H1 (cell line): Measurements from ENCODE around the gene PRSS8. TPM values are rescaled to one million over a fixed set of nuclear protein-coding genes. Genes with fewer than 3 reads are reported as not detected.

Source experiments
- ASH2L ChIP-seq: fragments of 200-600, 300-600 bp; sonication (generic); IDR thresholded peaks from one replicate; pipeline ENCODE4 v1.7.1; 2017; ENCODE audit warnings: low read length
- CBX5 ChIP-seq: fragments of 300-800, 300-1000 bp; sonication (generic); IDR thresholded peaks from 2 replicates; pipeline ENCODE4 v1.7.1; 2016; ENCODE audit warnings: antibody characterized with exemption, low read length, low read depth
- CHD1 ChIP-seq: IDR thresholded peaks from 2 replicates; pipeline ENCODE4 v1.6.1; 2012; ENCODE audit warnings: low read depth, low read length, improper control_type of control experiment
- CHD2 ChIP-seq: IDR thresholded peaks from 2 replicates; pipeline ENCODE4 v1.6.1; 2012; ENCODE audit warnings: low read length, improper control_type of control experiment
- CTCF ChIP-seq, 3 experiments: IDR thresholded peaks; 1 replicate in 2 of 3; 2 replicates in 1 of 3; pipeline versions ENCODE4 v1.5.1 to v1.6.1; 2011; ENCODE audit warnings: low read length in 3 of 3, mild to moderate bottlenecking in 3 of 3, inconsistent platforms in 2 of 3, low read depth in 1 of 3, moderate library complexity in 1 of 3; ENCODE audit not compliant: insufficient read depth in 1 of 3; ENCODE audit errors: control extremely low read depth in 1 of 3
- E2F6 ChIP-seq: IDR thresholded peaks from 2 replicates; pipeline ENCODE4 v1.6.1; 2012; ENCODE audit warnings: inconsistent platforms
- HDAC6 ChIP-seq: IDR thresholded peaks from one replicate; pipeline ENCODE4 v1.7.1; 2012; ENCODE audit warnings: low read depth, mild to moderate bottlenecking, inconsistent platforms, low read length, moderate library complexity
- KDM1A ChIP-seq: fragments of 200-600, 300-600 bp; sonication (generic); IDR thresholded peaks from 2 replicates; pipeline ENCODE4 v1.7.1; 2016; ENCODE audit warnings: mild to moderate bottlenecking, low read length, borderline replicate concordance
- KDM4A ChIP-seq: IDR thresholded peaks from one replicate; pipeline ENCODE4 v1.7.1; 2012; ENCODE audit warnings: low read depth, mild to moderate bottlenecking, moderate library complexity, low read length, inconsistent platforms; ENCODE audit not compliant: severe bottlenecking
- MAFK ChIP-seq: IDR thresholded peaks from 2 replicates; pipeline ENCODE4 v1.6.1; 2012; ENCODE audit warnings: low read depth, mild to moderate bottlenecking, improper control_type of control experiment, low read length
- NRF1 ChIP-seq: IDR thresholded peaks from 2 replicates; pipeline ENCODE4 v1.6.1; 2011; ENCODE audit warnings: mild to moderate bottlenecking, low read depth, low read length, improper control_type of control experiment
- POLR2A ChIP-seq, 2 experiments: IDR thresholded peaks; 1 replicate in 1 of 2; 2 replicates in 1 of 2; pipeline ENCODE4 v1.6.1; 2011; ENCODE audit warnings: low read depth in 2 of 2, low read length in 2 of 2, mild to moderate bottlenecking in 2 of 2; ENCODE audit errors: control extremely low read depth in 1 of 2
- RNF2 ChIP-seq: fragments of 200-900, 300-1000 bp; sonication (generic); IDR thresholded peaks from 2 replicates; pipeline ENCODE4 v1.7.1; 2016; ENCODE audit warnings: borderline replicate concordance, low read depth, mild to moderate bottlenecking, antibody characterized with exemption, low read length; ENCODE audit not compliant: poor library complexity, severe bottlenecking; ENCODE audit errors: missing control alignments
- SIN3A ChIP-seq, 2 experiments: IDR thresholded peaks in 1 of 2; conservative IDR thresholded peaks in 1 of 2; 2 replicates each; pipeline ENCODE4 v1.6.1; 2011 to 2012; ENCODE audit warnings: low read length in 2 of 2, improper control_type of control experiment in 1 of 2, low read depth in 1 of 2, mild to moderate bottlenecking in 1 of 2
- SP1 ChIP-seq: IDR thresholded peaks from 2 replicates; pipeline ENCODE4 v1.6.1; 2011; ENCODE audit warnings: low read depth, low read length
- SP2 ChIP-seq: IDR thresholded peaks from 2 replicates; pipeline ENCODE4 v1.6.1; 2012; ENCODE audit warnings: mild to moderate bottlenecking, low read length, inconsistent platforms
- SUZ12 ChIP-seq: fragments of 200-600 bp; sonication (generic); IDR thresholded peaks from 2 replicates; pipeline ENCODE4 v1.6.1; 2012; ENCODE audit warnings: mild to moderate bottlenecking, inconsistent platforms, low read length, moderate library complexity, mixed read lengths
- TAF1 ChIP-seq: IDR thresholded peaks from 2 replicates; pipeline ENCODE4 v1.6.1; 2011; ENCODE audit warnings: mild to moderate bottlenecking, low read depth, low read length
- TBP ChIP-seq: IDR thresholded peaks from 2 replicates; pipeline ENCODE4 v1.6.1; 2011; ENCODE audit warnings: low read depth, low read length, improper control_type of control experiment
- TCF12 ChIP-seq: IDR thresholded peaks from 2 replicates; pipeline ENCODE4 v1.6.1; 2011; ENCODE audit warnings: low read depth, mild to moderate bottlenecking, low read length
- USF2 ChIP-seq: IDR thresholded peaks from 2 replicates; pipeline ENCODE4 v1.6.1; 2011; ENCODE audit warnings: low read length, improper control_type of control experiment
- polyA plus RNA-seq, 7 experiments: library from polyadenylated mRNA; depleted of rRNA in 3 of 7; stranded (reverse) in 5 of 7; unstranded in 2 of 7; fragments of >200 nt in 5 of 7; fragments of 200-250 nt in 2 of 7; gene quantifications; 1 replicate in 5 of 7; 2 replicates in 1 of 7; 4 replicates in 1 of 7; pipeline versions ENCODE4 v1.2.1 to v1.2.3, GENCODE V29; 2011 to 2013; ENCODE audit warnings: missing spikeins in 2 of 7, mixed read lengths in 2 of 7
- total RNA-seq: library from RNA; stranded (reverse); fragmentation: NEBNext Ultra II Directional; extraction: Animal tissue kit (Norgen Biotek cat#: 25700); gene quantifications from 2 replicates; pipeline ENCODE4 v1.2.1, GENCODE V29; 2021

The PRSS8 gene
- total and polyA plus RNA-seq, 2 of the 8 experiments (the other 6 are each of a cell fraction or from before 2014, with no cell fraction given) = 87.7 to 273 TPM

GRCh38 chr16:31105677-31106213, 29.8 kb downstream of the PRSS8 start (continued):
- TF ChIP-seq SUZ12 = no peak
- TF ChIP-seq CHD2 = no peak
- no peak for TF ChIP-seq MAFK
- no peak for TF ChIP-seq TAF1
- TF ChIP-seq SP2 = no peak
- TF ChIP-seq TBP = 0 out of 2 replicates have a peak, but pooled peaks have one; percentile 26
- TF ChIP-seq ASH2L = no peak
- TF ChIP-seq KDM1A = no peak
- no peak for TF ChIP-seq POLR2A (IDR thresholded peaks at IDR 0.05; ENCODE audit: control extremely low read depth in 1 of 2, low read depth in 2 of 2, low read length in 2 of 2)
- no peak for TF ChIP-seq SP1
- TF ChIP-seq NRF1 = no peak
- 0 out of 2 replicates have a peak, but pooled peaks have one; percentile 19 for TF ChIP-seq USF2
- no peak for TF ChIP-seq CHD1
- TF ChIP-seq HDAC6 = no peak
- no peak for TF ChIP-seq TCF12
- TF ChIP-seq SIN3A (conservative IDR thresholded peaks at IDR 0.05 in 1 of 2, IDR thresholded peaks at IDR 0.05 in 1 of 2; ENCODE audit: low read depth in 1 of 2, low read length in 2 of 2) = 0 out of 4 replicates have a peak, but pooled peaks of 1 of the 2 experiments have one; percentile 42
- TF ChIP-seq E2F6 = peak; percentile 44; the same call in 1 of the 2 replicates
- TF ChIP-seq RNF2 = no peak
- TF ChIP-seq CBX5 = no peak
- peak; percentile 66 to 87 (median 73) for TF ChIP-seq CTCF (IDR thresholded peaks at IDR 0.05; ENCODE audit: control extremely low read depth in 1 of 3, insufficient read depth in 1 of 3, low read depth in 1 of 3, low read length in 3 of 3)
- TF ChIP-seq KDM4A = no peak
